A549 (cell line): Measurements from ENCODE around the gene NDUFA11. TPM values are rescaled to one million over a fixed set of nuclear protein-coding genes. Genes with fewer than 3 reads are reported as not detected.

Experiments used
- ATAC-seq, 2 experiments: fragments of 200-7000 bp in 1 of 2; fragments of >200 bp in 1 of 2; cut with Nextera tagmentation in 1 of 2; cut with Tn5 transposase in 1 of 2; 3 replicates each; pipeline versions ENCODE4 v1.8.0 to v1.9.1; 2018 to 2020; ENCODE audit warnings: mild to moderate bottlenecking in 1 of 2, moderate library complexity in 1 of 2
- CTCF ChIA-PET: fragments of 300-600 bp; sonication (Branson Sonifier 250); formaldehyde crosslinking; extraction: SDS; loops from one replicate; lab custom pipeline; 2021; ENCODE audit warnings: antibody characterized with exemption, inconsistent platforms; lab: Yijun Ruan, JAX
- POLR2A ChIA-PET: fragments of 350-600 bp; formaldehyde crosslinking; extraction: SDS; loops from one replicate; lab custom pipeline; 2021; ENCODE audit warnings: antibody characterized with exemption, inconsistent platforms; lab: Yijun Ruan, JAX
- DNase-seq, 2 experiments: peaks; one replicate each; pipeline versions ENCODE4 v3.0.0 to v3.0.0-alpha.2; 2011 to 2016; ENCODE audit warnings: low read depth in 1 of 2, low spot score in 1 of 2
- FAIRE-seq: peaks from 2 replicates; lab custom pipeline; 2011; peaks lifted over from hg19 to GRCh38; lab: Jason Lieb, UNC
- H3K27ac ChIP-seq, 2 experiments: fragments of >200 bp; sonication (Bioruptor Twin); formaldehyde crosslinking; 3 replicates each; pipeline ENCODE4 v1.5.1; 2016 to 2017
- H3K4me1 ChIP-seq: fragments of >200 bp; sonication (Bioruptor Twin); formaldehyde crosslinking; 3 replicates; pipeline ENCODE4 v1.6.1; 2016
- H3K4me2 ChIP-seq: fragments of >200 bp; sonication (Bioruptor Twin); formaldehyde crosslinking; 3 replicates; pipeline ENCODE4 v1.6.1; 2016
- H3K4me3 ChIP-seq: fragments of >200 bp; sonication (Bioruptor Twin); formaldehyde crosslinking; 3 replicates; pipeline ENCODE4 v1.5.1; 2016
- H3K9me3 ChIP-seq: fragments of >200 bp; sonication (Bioruptor Twin); formaldehyde crosslinking; 3 replicates; pipeline ENCODE4 v1.6.1; 2016
- BHLHE40 ChIP-seq: IDR thresholded peaks from 2 replicates; pipeline ENCODE4 v1.6.1; 2012; ENCODE audit warnings: low read depth, low read length, inconsistent platforms
- CBX2 ChIP-seq: fragments of 200-600 bp; sonication (generic); IDR thresholded peaks from 2 replicates; pipeline ENCODE4 v1.6.1; 2016; ENCODE audit warnings: low read depth, mild to moderate bottlenecking, borderline replicate concordance
- CBX8 ChIP-seq: fragments of 200-600 bp; sonication (generic); IDR thresholded peaks from 2 replicates; pipeline ENCODE4 v1.6.1; 2016
- CHD2 ChIP-seq: fragments of 150-350 bp; IDR thresholded peaks from 2 replicates; pipeline ENCODE4 v1.6.1; 2014; ENCODE audit warnings: low read length; ENCODE audit not compliant: partially characterized antibody
- E2F6 ChIP-seq: IDR thresholded peaks from 2 replicates; pipeline ENCODE4 v1.6.1; 2012; ENCODE audit warnings: low read depth, borderline replicate concordance
- EHF ChIP-seq: fragments of 250-450 bp; sonication (Bioruptor Pico); IDR thresholded peaks from 2 replicates; pipeline ENCODE4 v1.5.0; 2020; ENCODE audit warnings: mild to moderate bottlenecking
- ESRRA ChIP-seq: fragments of 150-350 bp; IDR thresholded peaks from 2 replicates; pipeline ENCODE4 v1.6.1; 2014; ENCODE audit warnings: mild to moderate bottlenecking, low read length, borderline replicate concordance
- FOSB ChIP-seq: fragments of 250-450 bp; sonication (Bioruptor Pico); IDR thresholded peaks from 2 replicates; pipeline ENCODE4 v1.5.0; 2020; ENCODE audit warnings: mild to moderate bottlenecking, moderate library complexity
- FOSL2 ChIP-seq, 2 experiments: fragments of 450-650 bp in 1 of 2; fragments of >200 bp in 1 of 2; sonication (Bioruptor Twin) in 1 of 2; formaldehyde crosslinking; IDR thresholded peaks; 2 replicates each; pipeline versions ENCODE4 v1.5.0 to v1.6.1; 2016 to 2020; ENCODE audit warnings: mild to moderate bottlenecking in 1 of 2, moderate library complexity in 1 of 2
- GATA3 ChIP-seq: IDR thresholded peaks from 2 replicates; pipeline ENCODE4 v1.6.1; 2012; ENCODE audit warnings: borderline replicate concordance
- HES2 ChIP-seq: fragments of >200 bp; sonication (Bioruptor Twin); formaldehyde crosslinking; IDR thresholded peaks from 2 replicates; pipeline ENCODE4 v1.6.1; 2016
- HMGXB4 ChIP-seq: fragments of 250-450 bp; sonication (Bioruptor Pico); IDR thresholded peaks from 2 replicates; pipeline ENCODE4 v1.5.0; 2021; ENCODE audit warnings: mild to moderate bottlenecking, moderate library complexity, borderline replicate concordance
- HOXA7 ChIP-seq: fragments of 250-450 bp; sonication (Bioruptor Pico); IDR thresholded peaks from 2 replicates; pipeline ENCODE4 v1.5.0; 2020; ENCODE audit warnings: mild to moderate bottlenecking, moderate library complexity
- JUN ChIP-seq, 2 experiments: fragments of >200 bp; sonication (Bioruptor Twin); formaldehyde crosslinking; IDR thresholded peaks; 2 replicates in 1 of 2; 3 replicates in 1 of 2; pipeline ENCODE4 v1.6.1; 2016 to 2017
- MAFK ChIP-seq: fragments of 450-650 bp; IDR thresholded peaks from 2 replicates; pipeline ENCODE4 v1.6.1; 2014; ENCODE audit not compliant: partially characterized antibody
- MAZ ChIP-seq: fragments of 150-350 bp; IDR thresholded peaks from 2 replicates; pipeline ENCODE4 v1.6.1; 2014; ENCODE audit warnings: antibody characterized with exemption, low read depth, low read length, borderline replicate concordance
- MYC ChIP-seq: IDR thresholded peaks from 2 replicates; pipeline ENCODE4 v1.6.1; 2012; ENCODE audit warnings: mild to moderate bottlenecking, inconsistent platforms, low read length, improper control_type of control experiment, borderline replicate concordance
- NFE2L2 ChIP-seq: fragments of 150-350 bp; conservative IDR thresholded peaks from 2 replicates; pipeline ENCODE4 v1.6.1; 2014; ENCODE audit warnings: low read length
- RARB ChIP-seq: fragments of 250-450 bp; sonication (Bioruptor Pico); IDR thresholded peaks from 2 replicates; pipeline ENCODE4 v1.8.0; 2021; ENCODE audit warnings: mild to moderate bottlenecking, moderate library complexity
- RCOR1 ChIP-seq: fragments of 150-350 bp; IDR thresholded peaks from 2 replicates; pipeline ENCODE4 v1.6.1; 2014; ENCODE audit warnings: antibody characterized with exemption, low read length, low read depth
- RFX5 ChIP-seq: fragments of 450-650 bp; IDR thresholded peaks from 2 replicates; pipeline ENCODE4 v1.7.1; 2014; ENCODE audit warnings: antibody characterized with exemption, mild to moderate bottlenecking, moderate library complexity
- SREBF2 ChIP-seq: fragments of 450-650 bp; IDR thresholded peaks from 2 replicates; pipeline ENCODE4 v1.6.1; 2014; ENCODE audit warnings: mild to moderate bottlenecking, moderate library complexity
- TP53 ChIP-seq: fragments of 250-450 bp; sonication (Bioruptor Pico); IDR thresholded peaks from 2 replicates; pipeline ENCODE4 v1.5.0; 2021; ENCODE audit warnings: mild to moderate bottlenecking, moderate library complexity
- USF2 ChIP-seq: fragments of 450-650 bp; IDR thresholded peaks from 2 replicates; pipeline ENCODE4 v1.6.1; 2014; ENCODE audit warnings: antibody characterized with exemption
- ZSCAN20 ChIP-seq: fragments of 250-450 bp; sonication (Bioruptor Pico); IDR thresholded peaks from 2 replicates; pipeline ENCODE4 v1.8.0; 2022; ENCODE audit warnings: mild to moderate bottlenecking, moderate library complexity
- WGBS: methylation state at CpG from one replicate; pipeline ENCODE4 v1.1.6; 2017; ENCODE audit errors: missing lambda C conversion rate; 5-methylcytosine and 5-hydroxymethylcytosine counted together
- polyA plus RNA-seq, 4 experiments: library from polyadenylated mRNA; depleted of rRNA in 3 of 4; stranded (reverse); fragments of >200 nt; fragmentation: RNase III in 1 of 4; extraction: RNeasy Plus Mini Kit Qiagen cat#74134 plus additional on column Dnase treatment in 1 of 4; gene quantifications; 2 replicates in 3 of 4; 3 replicates in 1 of 4; pipeline ENCODE4 v1.2.3, GENCODE V29; 2011 to 2017

Gene NDUFA11
- polyA plus RNA-seq, 2 of the 4 experiments (the other 2 are of a cell fraction), result 75.0 to 173 TPM

GRCh38 chr19:5931251-5931650, 27.7 kb upstream of the NDUFA11 start:
- DNase-seq (no peak), ATAC-seq (no peak), FAIRE-seq (no peak)
- Histone ChIP-seq H3K4me3 (no peak overlapping the region), H3K4me1 (no peaks in the 10 kb centered on the region), H3K27ac (no peak overlapping the region), H3K4me2 (no peak overlapping the region), H3K9me3 (no peaks in the 10 kb centered on the region)
- TF ChIP-seq MAFK (no peak), FOSB (CRISPR knock-in tag) (no peak), MAZ (no peak), NFE2L2 (no peak), HOXA7 (CRISPR knock-in tag) (no peak), USF2 (no peak), ESRRA (no peak), RFX5 (no peak), EHF (CRISPR knock-in tag) (no peak), SREBF2 (no peak), ZSCAN20 (CRISPR knock-in tag) (no peak), TP53 (no peak), CHD2 (no peak), FOSL2 (IDR thresholded peaks at IDR 0.05) (no peak), FOSL2 (CRISPR knock-in tag; IDR thresholded peaks at IDR 0.05) (no peak), RARB (no peak), MYC (no peak), CBX2 (no peak), CBX8 (no peak), HES2 (no peak)
- ChIA-PET CTCF (no interaction called here), POLR2A (no interaction called here)
- 74% methylated on average over 4 of the region's 11 CpGs for WGBS

- peak in 1 of 2 experiments; percentile 48; a peak in 1 of 6 replicates for ATAC-seq
- H3K9me3 ChIP-seq, result no peaks in the 10 kb centered on the region
- no peak for FAIRE-seq
- no peak overlapping the region for H3K27ac ChIP-seq
- TF ChIP-seq RARB, result no peak
- TF ChIP-seq ZSCAN20 (CRISPR knock-in tag), result no peak
- TF ChIP-seq SREBF2, result no peak
- no peak for TF ChIP-seq RCOR1
- TF ChIP-seq BHLHE40, result no peak
- TF ChIP-seq GATA3, result no peak
- no peak for TF ChIP-seq HMGXB4 (CRISPR knock-in tag)
- TF ChIP-seq JUN (IDR thresholded peaks at IDR 0.05), result no peak
- TF ChIP-seq E2F6, result no peak
- 94% methylated on average over 12 of the region's 14 CpGs for WGBS
- H3K4me1 ChIP-seq, result no peaks in the 10 kb centered on the region
- DNase-seq, result no peak
- POLR2A ChIA-PET, result no interaction called here
- no peak overlapping the region for H3K4me2 ChIP-seq
- CTCF ChIA-PET, result interaction anchor here (0.7 to 1.1 kb wide), 2 partner anchors 36 to 70 kb away, joined by 3 read pairs; no protein-coding TSS in a partner anchor
- no peak overlapping the region for H3K4me3 ChIP-seq
Measured at GRCh38 chr19:5929625-5930024, 26.0 kb upstream of the NDUFA11 start.
